H1 (cell line): ENCODE data around the gene CADPS. TPM values are rescaled to one million over a fixed set of nuclear protein-coding genes. Genes with fewer than 3 reads are reported as not detected.
A peak's percentile ranks its signal among the peaks of the same experiment; 100 is the strongest.

Experiments
- ASH2L ChIP-seq: fragments of 200-600, 300-600 bp; sonication (generic); IDR thresholded peaks from one replicate; pipeline ENCODE4 v1.7.1; 2017; ENCODE audit warnings: low read length
- EP300 ChIP-seq, 2 experiments: IDR thresholded peaks; 1 replicate in 1 of 2; 2 replicates in 1 of 2; pipeline ENCODE4 v1.6.1; 2011 to 2012; ENCODE audit warnings: low read depth in 2 of 2, low read length in 2 of 2, mild to moderate bottlenecking in 2 of 2, borderline replicate concordance in 1 of 2, inconsistent platforms in 1 of 2, moderate library complexity in 1 of 2
- EZH2 ChIP-seq: fragments of 200-600 bp; sonication (generic); IDR thresholded peaks from 2 replicates; pipeline ENCODE4 v1.7.1; 2012; ENCODE audit warnings: low read depth, mild to moderate bottlenecking, moderate library complexity, low read length, inconsistent platforms; ENCODE audit not compliant: severe bottlenecking
- NRF1 ChIP-seq: IDR thresholded peaks from 2 replicates; pipeline ENCODE4 v1.6.1; 2011; ENCODE audit warnings: mild to moderate bottlenecking, low read depth, low read length, improper control_type of control experiment
- polyA plus RNA-seq, 7 experiments: library from polyadenylated mRNA; depleted of rRNA in 3 of 7; stranded (reverse) in 5 of 7; unstranded in 2 of 7; fragments of >200 nt in 5 of 7; fragments of 200-250 nt in 2 of 7; gene quantifications; 1 replicate in 5 of 7; 2 replicates in 1 of 7; 4 replicates in 1 of 7; pipeline versions ENCODE4 v1.2.1 to v1.2.3, GENCODE V29; 2011 to 2013; ENCODE audit warnings: missing spikeins in 2 of 7, mixed read lengths in 2 of 7
- total RNA-seq: library from RNA; stranded (reverse); fragmentation: NEBNext Ultra II Directional; extraction: Animal tissue kit (Norgen Biotek cat#: 25700); gene quantifications from 2 replicates; pipeline ENCODE4 v1.2.1, GENCODE V29; 2021
- TF ChIP-seq, protein P1 (sequence below): fragments of 300-600 bp; sonication (generic); IDR thresholded peaks from 2 replicates; pipeline ENCODE4 v1.7.1; 2012; ENCODE audit warnings: low read length, moderate library complexity, mild to moderate bottlenecking, inconsistent platforms; ENCODE audit not compliant: insufficient replicate concordance
- TF ChIP-seq, protein P2 (sequence below), 3 experiments: IDR thresholded peaks; 1 replicate in 2 of 3; 2 replicates in 1 of 3; pipeline versions ENCODE4 v1.5.1 to v1.6.1; 2011; ENCODE audit warnings: low read length in 3 of 3, mild to moderate bottlenecking in 3 of 3, inconsistent platforms in 2 of 3, low read depth in 1 of 3, moderate library complexity in 1 of 3; ENCODE audit not compliant: insufficient read depth in 1 of 3; ENCODE audit errors: control extremely low read depth in 1 of 3

CADPS gene
- total and polyA plus RNA-seq, 2 of the 8 experiments (the other 6 are each of a cell fraction or from before 2014, with no cell fraction given): 7.1 to 10.2 TPM

DNA sequence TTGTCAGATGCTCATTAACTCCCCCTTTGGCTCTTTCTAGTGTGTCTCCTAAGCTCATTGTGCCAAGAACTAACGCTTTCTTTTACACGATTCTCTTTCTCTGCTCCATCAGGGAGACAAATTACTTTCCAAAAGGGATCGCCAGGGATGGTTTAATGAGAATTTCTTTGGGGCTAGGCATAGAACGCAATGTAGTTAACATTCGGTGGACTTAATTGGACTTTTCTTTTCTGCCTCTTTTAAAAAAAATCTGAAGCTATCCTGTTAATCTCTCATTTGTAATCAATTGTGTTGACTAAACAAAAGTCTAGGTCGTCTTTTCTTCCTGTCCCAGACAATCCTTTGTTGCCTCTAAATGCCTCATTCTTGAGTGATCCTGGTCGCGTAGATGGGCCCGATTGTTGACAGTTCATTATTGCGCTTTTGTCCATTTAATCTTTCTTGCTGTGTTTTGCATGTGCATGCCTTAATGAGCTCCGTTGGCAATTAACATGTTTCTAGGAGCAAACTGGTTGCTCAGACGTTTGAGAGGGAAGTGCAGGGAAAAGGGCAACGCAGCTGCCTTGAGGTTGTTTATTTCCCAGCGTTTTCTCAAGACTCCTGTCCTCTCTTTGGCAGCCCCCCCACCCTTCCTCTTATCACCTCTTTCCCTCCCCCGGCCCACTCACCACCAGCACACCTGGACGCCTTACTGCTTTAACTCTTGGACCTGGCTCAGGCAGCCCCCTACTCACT is 509.7 kb downstream of the CADPS start (continued):
- TF ChIP-seq, protein P1, sequence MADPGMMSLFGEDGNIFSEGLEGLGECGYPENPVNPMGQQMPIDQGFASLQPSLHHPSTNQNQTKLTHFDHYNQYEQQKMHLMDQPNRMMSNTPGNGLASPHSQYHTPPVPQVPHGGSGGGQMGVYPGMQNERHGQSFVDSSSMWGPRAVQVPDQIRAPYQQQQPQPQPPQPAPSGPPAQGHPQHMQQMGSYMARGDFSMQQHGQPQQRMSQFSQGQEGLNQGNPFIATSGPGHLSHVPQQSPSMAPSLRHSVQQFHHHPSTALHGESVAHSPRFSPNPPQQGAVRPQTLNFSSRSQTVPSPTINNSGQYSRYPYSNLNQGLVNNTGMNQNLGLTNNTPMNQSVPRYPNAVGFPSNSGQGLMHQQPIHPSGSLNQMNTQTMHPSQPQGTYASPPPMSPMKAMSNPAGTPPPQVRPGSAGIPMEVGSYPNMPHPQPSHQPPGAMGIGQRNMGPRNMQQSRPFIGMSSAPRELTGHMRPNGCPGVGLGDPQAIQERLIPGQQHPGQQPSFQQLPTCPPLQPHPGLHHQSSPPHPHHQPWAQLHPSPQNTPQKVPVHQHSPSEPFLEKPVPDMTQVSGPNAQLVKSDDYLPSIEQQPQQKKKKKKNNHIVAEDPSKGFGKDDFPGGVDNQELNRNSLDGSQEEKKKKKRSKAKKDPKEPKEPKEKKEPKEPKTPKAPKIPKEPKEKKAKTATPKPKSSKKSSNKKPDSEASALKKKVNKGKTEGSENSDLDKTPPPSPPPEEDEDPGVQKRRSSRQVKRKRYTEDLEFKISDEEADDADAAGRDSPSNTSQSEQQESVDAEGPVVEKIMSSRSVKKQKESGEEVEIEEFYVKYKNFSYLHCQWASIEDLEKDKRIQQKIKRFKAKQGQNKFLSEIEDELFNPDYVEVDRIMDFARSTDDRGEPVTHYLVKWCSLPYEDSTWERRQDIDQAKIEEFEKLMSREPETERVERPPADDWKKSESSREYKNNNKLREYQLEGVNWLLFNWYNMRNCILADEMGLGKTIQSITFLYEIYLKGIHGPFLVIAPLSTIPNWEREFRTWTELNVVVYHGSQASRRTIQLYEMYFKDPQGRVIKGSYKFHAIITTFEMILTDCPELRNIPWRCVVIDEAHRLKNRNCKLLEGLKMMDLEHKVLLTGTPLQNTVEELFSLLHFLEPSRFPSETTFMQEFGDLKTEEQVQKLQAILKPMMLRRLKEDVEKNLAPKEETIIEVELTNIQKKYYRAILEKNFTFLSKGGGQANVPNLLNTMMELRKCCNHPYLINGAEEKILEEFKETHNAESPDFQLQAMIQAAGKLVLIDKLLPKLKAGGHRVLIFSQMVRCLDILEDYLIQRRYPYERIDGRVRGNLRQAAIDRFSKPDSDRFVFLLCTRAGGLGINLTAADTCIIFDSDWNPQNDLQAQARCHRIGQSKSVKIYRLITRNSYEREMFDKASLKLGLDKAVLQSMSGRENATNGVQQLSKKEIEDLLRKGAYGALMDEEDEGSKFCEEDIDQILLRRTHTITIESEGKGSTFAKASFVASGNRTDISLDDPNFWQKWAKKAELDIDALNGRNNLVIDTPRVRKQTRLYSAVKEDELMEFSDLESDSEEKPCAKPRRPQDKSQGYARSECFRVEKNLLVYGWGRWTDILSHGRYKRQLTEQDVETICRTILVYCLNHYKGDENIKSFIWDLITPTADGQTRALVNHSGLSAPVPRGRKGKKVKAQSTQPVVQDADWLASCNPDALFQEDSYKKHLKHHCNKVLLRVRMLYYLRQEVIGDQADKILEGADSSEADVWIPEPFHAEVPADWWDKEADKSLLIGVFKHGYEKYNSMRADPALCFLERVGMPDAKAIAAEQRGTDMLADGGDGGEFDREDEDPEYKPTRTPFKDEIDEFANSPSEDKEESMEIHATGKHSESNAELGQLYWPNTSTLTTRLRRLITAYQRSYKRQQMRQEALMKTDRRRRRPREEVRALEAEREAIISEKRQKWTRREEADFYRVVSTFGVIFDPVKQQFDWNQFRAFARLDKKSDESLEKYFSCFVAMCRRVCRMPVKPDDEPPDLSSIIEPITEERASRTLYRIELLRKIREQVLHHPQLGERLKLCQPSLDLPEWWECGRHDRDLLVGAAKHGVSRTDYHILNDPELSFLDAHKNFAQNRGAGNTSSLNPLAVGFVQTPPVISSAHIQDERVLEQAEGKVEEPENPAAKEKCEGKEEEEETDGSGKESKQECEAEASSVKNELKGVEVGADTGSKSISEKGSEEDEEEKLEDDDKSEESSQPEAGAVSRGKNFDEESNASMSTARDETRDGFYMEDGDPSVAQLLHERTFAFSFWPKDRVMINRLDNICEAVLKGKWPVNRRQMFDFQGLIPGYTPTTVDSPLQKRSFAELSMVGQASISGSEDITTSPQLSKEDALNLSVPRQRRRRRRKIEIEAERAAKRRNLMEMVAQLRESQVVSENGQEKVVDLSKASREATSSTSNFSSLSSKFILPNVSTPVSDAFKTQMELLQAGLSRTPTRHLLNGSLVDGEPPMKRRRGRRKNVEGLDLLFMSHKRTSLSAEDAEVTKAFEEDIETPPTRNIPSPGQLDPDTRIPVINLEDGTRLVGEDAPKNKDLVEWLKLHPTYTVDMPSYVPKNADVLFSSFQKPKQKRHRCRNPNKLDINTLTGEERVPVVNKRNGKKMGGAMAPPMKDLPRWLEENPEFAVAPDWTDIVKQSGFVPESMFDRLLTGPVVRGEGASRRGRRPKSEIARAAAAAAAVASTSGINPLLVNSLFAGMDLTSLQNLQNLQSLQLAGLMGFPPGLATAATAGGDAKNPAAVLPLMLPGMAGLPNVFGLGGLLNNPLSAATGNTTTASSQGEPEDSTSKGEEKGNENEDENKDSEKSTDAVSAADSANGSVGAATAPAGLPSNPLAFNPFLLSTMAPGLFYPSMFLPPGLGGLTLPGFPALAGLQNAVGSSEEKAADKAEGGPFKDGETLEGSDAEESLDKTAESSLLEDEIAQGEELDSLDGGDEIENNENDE: peak; percentile 25
- TF ChIP-seq NRF1: no peak
- TF ChIP-seq, protein P2, sequence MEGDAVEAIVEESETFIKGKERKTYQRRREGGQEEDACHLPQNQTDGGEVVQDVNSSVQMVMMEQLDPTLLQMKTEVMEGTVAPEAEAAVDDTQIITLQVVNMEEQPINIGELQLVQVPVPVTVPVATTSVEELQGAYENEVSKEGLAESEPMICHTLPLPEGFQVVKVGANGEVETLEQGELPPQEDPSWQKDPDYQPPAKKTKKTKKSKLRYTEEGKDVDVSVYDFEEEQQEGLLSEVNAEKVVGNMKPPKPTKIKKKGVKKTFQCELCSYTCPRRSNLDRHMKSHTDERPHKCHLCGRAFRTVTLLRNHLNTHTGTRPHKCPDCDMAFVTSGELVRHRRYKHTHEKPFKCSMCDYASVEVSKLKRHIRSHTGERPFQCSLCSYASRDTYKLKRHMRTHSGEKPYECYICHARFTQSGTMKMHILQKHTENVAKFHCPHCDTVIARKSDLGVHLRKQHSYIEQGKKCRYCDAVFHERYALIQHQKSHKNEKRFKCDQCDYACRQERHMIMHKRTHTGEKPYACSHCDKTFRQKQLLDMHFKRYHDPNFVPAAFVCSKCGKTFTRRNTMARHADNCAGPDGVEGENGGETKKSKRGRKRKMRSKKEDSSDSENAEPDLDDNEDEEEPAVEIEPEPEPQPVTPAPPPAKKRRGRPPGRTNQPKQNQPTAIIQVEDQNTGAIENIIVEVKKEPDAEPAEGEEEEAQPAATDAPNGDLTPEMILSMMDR (IDR thresholded peaks at IDR 0.05; ENCODE audit: control extremely low read depth in 1 of 3, insufficient read depth in 1 of 3, low read depth in 1 of 3, low read length in 3 of 3): no peak
- no peak for TF ChIP-seq ASH2L
- TF ChIP-seq EZH2: no peak
- no peak for TF ChIP-seq EP300 (IDR thresholded peaks at IDR 0.05; ENCODE audit: borderline replicate concordance in 1 of 2, low read depth in 2 of 2, low read length in 2 of 2)
